Adrenal gland (tissue), 12 donors: ENCODE results near the gene PROX1. TPM values are rescaled to one million over a fixed set of nuclear protein-coding genes. Genes with fewer than 3 reads are reported as not detected.

Experiments
- DNase-seq, 7 donors: peaks; one replicate each; pipeline ENCODE4 v3.0.0-alpha.2; 2019 to 2020
- H3K27ac ChIP-seq, 5 donors: fragments of 200-600 bp; sonication (generic) in 4 of 5; 1 replicate in 3 of 5; 2 replicates in 2 of 5; pipeline versions ENCODE4 v1.5.1 to v1.8.0; 2016 to 2020; ENCODE audit warnings: mild to moderate bottlenecking in 1 of 5
- H3K27me3 ChIP-seq: fragments of 200-600 bp; 2 replicates; pipeline ENCODE4 v1.8.0; 2021
- H3K36me3 ChIP-seq, 2 donors: fragments of 200-600 bp; replicated peaks in 1 of 2; 1 replicate in 1 of 2; 2 replicates in 1 of 2; pipeline versions ENCODE4 v1.5.1 to v1.8.0; 2018 to 2022
- H3K4me1 ChIP-seq, 2 donors: fragments of 200-600 bp; replicated peaks in 1 of 2; 1 replicate in 1 of 2; 2 replicates in 1 of 2; pipeline versions ENCODE4 v1.5.1 to v1.8.0; 2018 to 2021
- H3K4me3 ChIP-seq, 4 donors: fragments of 200-600 bp; sonication (generic) in 3 of 4; one replicate each; pipeline ENCODE4 v1.5.1; 2016 to 2018
- H3K9me3 ChIP-seq, 3 donors: fragments of 200-600 bp; sonication (generic) in 1 of 3; replicated peaks in 1 of 3; 1 replicate in 2 of 3; 2 replicates in 1 of 3; pipeline versions ENCODE4 v1.5.1 to v1.8.0; 2016 to 2021
- POLR2A ChIP-seq, 2 donors: fragments of 450-650 bp; IDR thresholded peaks; one replicate each; pipeline ENCODE4 v1.6.1; 2017; ENCODE audit warnings: antibody characterized with exemption in 2 of 2, mild to moderate bottlenecking in 2 of 2, moderate library complexity in 1 of 2
- WGBS, 4 donors: extraction: QIAGEN DNeasy Blood & Tissue Kit in 2 of 4; methylation state at CpG; one replicate each; pipeline versions ENCODE4 v1.1.5 to v1.1.7; 2013 to 2017; 5-methylcytosine and 5-hydroxymethylcytosine counted together
- intact Hi-C, 2 donors: fragments of 100-400 bp; cut with DNase I; formaldehyde crosslinking; loops; one replicate each; pipeline versions ENCODE4 v1.14.1 to v1.15.0; 2022 to 2023
- polyA plus RNA-seq, 3 donors: library from polyadenylated mRNA; stranded (reverse); fragments of 200-250 nt in 2 of 3; fragments of 350-450 nt in 1 of 3; fragmentation: Illumina TruSeq in 1 of 3; extraction: RNeasy Lipid Tissue Mini Kit (QIAGEN cat#74804) in 1 of 3; gene quantifications; one replicate each; pipeline ENCODE4 v1.2.3, GENCODE V29; 2013 to 2014
- total RNA-seq, 9 donors: library from RNA; depleted of rRNA in 4 of 9; stranded (reverse); fragments of >200 nt in 4 of 9; fragments of 120-200 nt in 1 of 9; fragmentation: NEBNext Ultra II Directional in 1 of 9; extraction: Animal tissue kit (Norgen Biotek cat#: 25700) in 1 of 9; gene quantifications; one replicate each; pipeline versions ENCODE4 v1.1.0 to v1.2.4, GENCODE V29; 2013 to 2023
- TF ChIP-seq, protein P1 (sequence below), 6 experiments: fragments of 450-650 bp in 4 of 6; fragments of 200-600 bp in 2 of 6; sonication (generic) in 1 of 6; IDR thresholded peaks; 1 replicate in 5 of 6; 2 replicates in 1 of 6; pipeline versions ENCODE4 v1.5.1 to v1.8.0; 2016 to 2021; ENCODE audit warnings: antibody characterized with exemption in 6 of 6, mild to moderate bottlenecking in 2 of 6, moderate library complexity in 1 of 6
- donor health status: healthy with polysubstance abuse.
- donor health status: Bipolar disorder and iron deficiency.
- donor health status: DM: yes; HTN: yes; CAD: no.
- donor health status: DM: no; HTN: no; CAD: no.
- donor health status: DM: no; HTN: no; CAD: no.
- donor health status: DM: yes; HTN: yes; CAD: no.

PROX1 gene
- total and polyA plus RNA-seq, 12 donors: 2.6 to 91.7 (median 18.8) TPM

DNA sequence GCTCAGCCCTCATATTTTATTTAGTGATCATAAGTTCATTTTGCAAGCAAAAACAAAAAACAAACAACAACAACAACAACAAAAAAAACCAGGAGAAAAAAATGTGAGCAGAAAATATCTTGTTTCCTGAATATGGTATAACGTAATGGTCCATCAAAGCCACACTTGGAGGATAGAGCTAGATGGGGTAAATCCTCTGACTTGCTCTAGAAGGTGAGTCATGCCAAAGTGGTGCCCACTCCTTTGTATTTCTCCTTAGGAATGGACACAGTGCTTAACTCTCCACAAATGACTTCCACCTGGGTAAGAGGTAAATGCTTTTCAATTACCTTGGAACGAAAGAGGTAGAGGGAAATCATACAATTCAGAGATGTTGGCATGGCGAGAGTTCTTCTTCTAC is 20.6 kb downstream of the PROX1 start:
- H3K27me3 ChIP-seq: no peaks in the 10 kb centered on the region
- DNase-seq: no peak
- H3K9me3 ChIP-seq: no peaks in the 10 kb centered on the region
- peaks cover 11% of the 10 kb centered on the region in 2 donors for H3K4me1 ChIP-seq
- no peak overlapping the region for H3K4me3 ChIP-seq
- no peak for TF ChIP-seq POLR2A (IDR thresholded peaks at IDR 0.05)
- TF ChIP-seq, protein P1, sequence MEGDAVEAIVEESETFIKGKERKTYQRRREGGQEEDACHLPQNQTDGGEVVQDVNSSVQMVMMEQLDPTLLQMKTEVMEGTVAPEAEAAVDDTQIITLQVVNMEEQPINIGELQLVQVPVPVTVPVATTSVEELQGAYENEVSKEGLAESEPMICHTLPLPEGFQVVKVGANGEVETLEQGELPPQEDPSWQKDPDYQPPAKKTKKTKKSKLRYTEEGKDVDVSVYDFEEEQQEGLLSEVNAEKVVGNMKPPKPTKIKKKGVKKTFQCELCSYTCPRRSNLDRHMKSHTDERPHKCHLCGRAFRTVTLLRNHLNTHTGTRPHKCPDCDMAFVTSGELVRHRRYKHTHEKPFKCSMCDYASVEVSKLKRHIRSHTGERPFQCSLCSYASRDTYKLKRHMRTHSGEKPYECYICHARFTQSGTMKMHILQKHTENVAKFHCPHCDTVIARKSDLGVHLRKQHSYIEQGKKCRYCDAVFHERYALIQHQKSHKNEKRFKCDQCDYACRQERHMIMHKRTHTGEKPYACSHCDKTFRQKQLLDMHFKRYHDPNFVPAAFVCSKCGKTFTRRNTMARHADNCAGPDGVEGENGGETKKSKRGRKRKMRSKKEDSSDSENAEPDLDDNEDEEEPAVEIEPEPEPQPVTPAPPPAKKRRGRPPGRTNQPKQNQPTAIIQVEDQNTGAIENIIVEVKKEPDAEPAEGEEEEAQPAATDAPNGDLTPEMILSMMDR (IDR thresholded peaks at IDR 0.05): no peak
- 88 to 95% (median 91%) methylated on average over 3 of the region's 3 CpGs for WGBS, 4 donors
- peaks cover 0 to 11% of the 10 kb centered on the region in 2 donors for H3K36me3 ChIP-seq
- intact Hi-C loops: no loop called here
- peak overlapping the region in 1 of 5 donors; percentile 37 for H3K27ac ChIP-seq

DNA sequence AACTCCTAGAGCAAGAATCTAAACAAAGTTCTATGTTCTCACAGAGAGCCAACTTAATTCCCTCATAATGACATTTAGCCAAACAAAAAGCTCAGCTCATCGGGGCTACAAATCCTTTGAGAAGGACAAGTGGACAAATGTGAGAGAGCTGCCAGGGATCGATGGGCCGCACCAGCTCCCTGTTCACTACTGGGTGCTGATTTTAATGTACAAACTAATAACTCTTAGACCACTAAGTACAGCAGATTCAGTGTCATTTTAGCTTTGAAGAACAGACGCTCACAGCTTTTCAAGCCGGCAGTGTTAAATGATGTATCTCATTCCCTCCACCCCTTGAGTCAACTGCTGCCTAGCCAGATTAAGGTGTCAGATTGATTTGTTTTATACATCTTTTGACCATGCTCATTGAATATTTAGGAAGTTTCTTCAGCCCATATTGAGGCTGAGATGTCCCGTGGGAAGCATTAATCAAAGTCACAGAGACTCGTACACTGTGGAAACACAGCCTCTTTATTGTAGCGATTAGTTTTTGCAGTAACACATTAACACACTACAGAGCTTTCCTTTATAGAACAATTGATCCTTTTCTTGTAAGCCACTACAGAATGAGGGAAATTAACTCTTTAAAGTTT is 21.1 kb downstream of the PROX1 start:
- TF ChIP-seq, protein P1 (IDR thresholded peaks at IDR 0.05): no peak
- TF ChIP-seq POLR2A (IDR thresholded peaks at IDR 0.05): no peak
- intact Hi-C loops: no loop called here
- Histone ChIP-seq H3K4me1 (peaks cover 6% of the 10 kb centered on the region in 2 donors), H3K4me3 (no peak overlapping the region), H3K36me3 (peaks cover 0 to 13% of the 10 kb centered on the region in 2 donors), H3K27ac (peak overlapping the region in 1 of 5 donors; percentile 37), H3K9me3 (no peaks in the 10 kb centered on the region), H3K27me3 (no peaks in the 10 kb centered on the region)
- DNase-seq: no peak
- WGBS, 4 donors: 63 to 75% (median 70%) methylated on average over 8 of the region's 8 CpGs

DNA sequence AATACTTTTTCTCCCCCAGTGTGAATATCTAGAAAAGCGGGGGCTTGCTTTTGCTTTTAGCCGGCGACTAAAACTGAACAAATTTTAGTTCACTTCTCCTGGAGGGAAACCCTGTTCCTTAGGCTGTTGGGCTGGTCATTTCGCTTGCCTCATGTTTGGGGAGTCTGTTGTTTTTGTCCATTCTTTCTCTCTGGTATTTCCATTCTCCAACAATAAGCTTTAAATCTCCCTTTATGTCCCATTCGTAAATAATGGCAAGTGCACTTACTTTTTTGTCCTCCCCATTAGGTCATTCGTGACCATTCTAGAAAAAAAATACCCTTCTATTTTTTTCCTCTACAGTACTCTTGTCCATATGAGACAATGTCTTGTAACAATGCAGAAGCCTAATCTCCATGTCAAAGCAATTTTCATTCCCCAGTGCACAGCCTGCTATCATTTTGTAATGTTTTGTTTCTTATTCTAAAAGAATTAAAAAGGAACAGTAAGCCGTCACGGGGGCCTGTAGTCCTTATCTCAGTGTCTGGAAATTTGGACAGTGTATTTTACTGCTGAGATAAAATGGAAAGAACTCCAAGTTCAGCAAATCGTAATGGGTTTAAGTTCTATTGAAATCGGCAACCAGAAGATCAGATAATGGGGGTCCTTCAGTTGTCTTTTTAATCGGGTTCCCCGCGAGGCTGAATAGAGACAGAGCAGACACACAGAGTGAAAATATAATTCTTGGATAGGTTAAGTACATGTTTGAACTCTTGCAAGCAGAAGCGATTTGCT is 21.8 kb downstream of the PROX1 start:
- Histone ChIP-seq H3K4me3 (no peak overlapping the region), H3K4me1 (no peaks in the 10 kb centered on the region), H3K36me3 (peaks cover 0 to 16% of the 10 kb centered on the region in 2 donors), H3K27me3 (no peaks in the 10 kb centered on the region), H3K9me3 (no peaks in the 10 kb centered on the region), H3K27ac (peak overlapping the region in 1 of 5 donors; percentile 37)
- DNase-seq: no peak
- intact Hi-C loops: no loop called here
- WGBS, 4 donors: 70 to 79% (median 77%) methylated on average over 14 of the region's 14 CpGs
- TF ChIP-seq POLR2A (IDR thresholded peaks at IDR 0.05): no peak
- TF ChIP-seq, protein P1 (IDR thresholded peaks at IDR 0.05): no peak

DNA sequence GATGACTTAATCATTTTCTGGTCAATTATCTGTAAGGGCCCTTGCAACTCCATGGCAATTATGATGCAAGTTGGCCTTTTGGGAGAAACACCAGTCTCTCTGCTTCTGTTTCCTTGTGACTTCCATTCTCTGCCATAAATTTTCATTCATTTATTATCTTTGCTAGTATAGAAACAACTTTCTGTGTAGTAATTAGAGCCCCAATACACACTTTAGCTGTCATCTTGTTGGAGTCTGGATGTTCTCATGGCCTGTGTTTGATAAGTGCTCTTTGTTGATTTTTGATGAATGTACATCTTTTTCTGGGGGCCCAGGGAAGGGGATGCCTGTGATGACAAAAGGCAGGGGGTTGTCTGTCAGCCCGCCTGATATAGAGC is 22.4 kb downstream of the PROX1 start:
- WGBS, 4 donors: 76 to 85% (median 84%) methylated on average over 1 of the region's 1 CpG
- H3K4me1 ChIP-seq: no peaks in the 10 kb centered on the region
- H3K9me3 ChIP-seq: no peaks in the 10 kb centered on the region
- no peak for DNase-seq
- peak overlapping the region in 1 of 5 donors; percentile 37 for H3K27ac ChIP-seq
- H3K36me3 ChIP-seq: peaks cover 0 to 16% of the 10 kb centered on the region in 2 donors
- TF ChIP-seq, protein P1 (IDR thresholded peaks at IDR 0.05): no peak
- no peak for TF ChIP-seq POLR2A (IDR thresholded peaks at IDR 0.05)
- H3K4me3 ChIP-seq: no peak overlapping the region
- no peaks in the 10 kb centered on the region for H3K27me3 ChIP-seq
- intact Hi-C loops: no loop called here
